SIG-M5 treated with dmso at 0.1 percent for 504 hours (cell line): ENCODE data around the gene ADPGK.
"Not testable (repeated sequence)": the region's sequence is repeated elsewhere in the genome, so short reads cannot be mapped to it uniquely, and the experiment has no call there.

ENCODE experiments used
- DNase-seq: peaks from one replicate; lab custom pipeline; 2025; ENCODE audit not compliant: unreplicated experiment; lab: John Stamatoyannopoulos, UW

Gene ADPGK

DNA sequence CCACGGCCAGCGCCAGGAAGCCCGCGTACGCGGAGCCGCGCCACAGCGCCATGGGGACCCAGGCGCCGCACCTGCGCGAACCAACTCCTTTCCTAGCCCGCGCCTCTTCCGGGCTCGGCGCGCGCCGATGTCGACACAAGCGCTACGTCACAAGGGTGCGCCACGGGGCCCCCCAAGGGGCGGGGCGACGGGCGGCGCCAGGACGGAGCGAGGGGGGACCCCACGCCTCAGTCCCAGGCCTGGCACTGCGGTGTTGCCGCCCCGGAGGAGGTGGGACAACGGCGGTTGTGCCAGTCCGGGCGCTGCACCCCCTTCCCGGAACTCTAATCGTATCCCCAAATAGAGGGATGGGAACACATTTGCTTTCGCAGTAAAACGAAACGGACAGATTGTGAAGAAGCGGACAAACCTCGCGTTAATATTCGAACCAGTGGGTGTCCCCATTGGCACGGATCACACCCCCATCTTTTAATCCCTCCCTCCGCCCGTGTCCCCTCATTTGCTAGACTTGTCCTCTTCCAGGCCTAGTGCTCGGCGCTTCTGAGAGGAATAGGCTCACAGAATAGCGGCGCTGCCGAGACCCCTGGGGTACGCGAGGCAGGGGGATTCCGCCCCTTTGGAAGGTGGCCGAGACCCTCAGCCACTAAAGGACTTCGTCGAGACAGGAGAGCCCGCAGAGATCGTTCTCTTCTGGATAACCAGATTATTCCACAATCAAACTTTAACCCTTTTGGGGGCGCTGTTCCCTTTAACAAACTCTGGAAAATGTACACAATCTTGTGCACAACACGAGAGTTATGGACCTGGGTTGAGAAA lies at the start of gene ADPGK:
Gene ADPGK (minus strand): TSS at position 119 of the 816 bp plus-strand sequence. CDS start 67 bp downstream, at position 52.
- DNase-seq: peak; percentile 84

DNA sequence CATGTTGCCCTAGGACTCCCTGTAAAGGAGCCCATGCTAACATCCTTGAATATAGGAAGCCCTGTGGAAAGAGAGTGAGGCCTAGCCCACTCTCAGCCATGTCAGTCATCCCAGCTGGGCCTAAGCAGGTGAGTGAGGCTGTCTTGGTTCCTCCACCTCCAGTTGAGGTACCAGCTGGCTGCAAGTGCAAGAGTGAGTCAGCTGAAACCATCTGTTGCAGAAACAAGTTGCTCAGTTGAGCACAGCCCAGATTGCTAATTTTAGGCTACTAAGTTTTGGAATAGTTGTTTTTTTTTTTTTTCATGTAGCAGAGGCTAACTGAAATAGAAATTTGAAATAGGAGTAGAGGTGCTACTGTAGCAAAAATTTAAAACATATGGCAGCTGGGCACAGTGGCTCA lies 43.7 kb upstream of the ADPGK start:
- no peak for DNase-seq

DNA sequence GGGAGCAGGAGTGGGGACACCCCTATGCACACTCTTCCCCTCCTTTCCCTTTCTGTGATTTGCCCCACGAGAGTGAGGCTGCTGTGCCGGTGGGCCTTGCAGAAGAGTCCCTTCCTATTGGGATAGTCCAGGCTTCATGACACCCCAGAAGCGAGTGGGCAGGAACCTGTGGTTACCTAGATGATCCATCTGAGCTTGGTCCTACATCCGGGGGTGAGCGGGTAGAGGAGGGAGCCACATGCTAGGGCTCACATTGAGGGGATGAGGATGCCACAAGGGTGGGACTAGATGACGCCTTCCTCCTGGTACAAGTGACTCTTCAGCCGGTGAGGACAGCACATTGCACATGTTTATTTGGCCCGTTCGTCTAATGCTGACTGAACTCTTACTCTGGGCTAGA lies 43.1 kb upstream of the ADPGK start:
- no peak for DNase-seq

DNA sequence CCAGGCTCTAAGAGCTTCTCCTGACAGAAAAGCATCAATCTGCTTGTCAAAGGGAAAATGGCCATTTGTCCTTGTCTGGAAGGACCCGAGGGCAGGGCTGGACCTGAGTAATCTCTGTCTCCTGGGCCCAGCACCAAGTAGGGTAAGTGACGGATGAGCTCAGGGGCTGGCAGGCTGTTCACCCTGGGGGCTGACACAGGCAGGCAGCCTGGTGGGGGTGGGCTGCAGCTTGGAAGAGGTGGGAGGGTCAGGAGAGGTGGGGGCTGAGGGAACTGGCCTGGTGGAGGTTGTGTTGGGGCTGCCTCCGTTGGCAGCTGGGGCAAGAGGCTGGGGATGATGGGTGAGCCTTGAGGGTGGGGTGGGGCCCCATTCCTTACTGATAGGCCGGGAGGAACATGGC lies 42.3 kb upstream of the ADPGK start:
- no peak for DNase-seq

DNA sequence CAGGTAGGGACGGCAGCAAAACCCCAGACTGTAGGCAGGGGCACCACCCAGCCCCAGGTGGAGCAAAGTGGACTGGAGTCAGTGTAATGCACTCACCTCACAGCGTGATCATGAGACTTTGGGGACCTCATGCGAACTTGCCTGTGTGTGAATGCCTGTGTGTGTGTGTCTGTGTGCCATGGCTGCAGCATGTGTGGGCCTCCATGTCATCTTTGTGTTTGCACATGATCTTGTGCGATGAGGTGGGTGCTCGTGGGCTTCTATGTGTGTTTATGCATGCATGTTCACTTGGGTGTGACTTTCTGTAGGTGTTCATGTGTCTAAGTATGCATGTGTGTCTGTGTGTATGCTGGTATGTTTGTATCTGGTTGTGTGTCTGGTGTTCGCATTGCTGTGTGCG lies 41.2 kb upstream of the ADPGK start:
- no peak for DNase-seq

DNA sequence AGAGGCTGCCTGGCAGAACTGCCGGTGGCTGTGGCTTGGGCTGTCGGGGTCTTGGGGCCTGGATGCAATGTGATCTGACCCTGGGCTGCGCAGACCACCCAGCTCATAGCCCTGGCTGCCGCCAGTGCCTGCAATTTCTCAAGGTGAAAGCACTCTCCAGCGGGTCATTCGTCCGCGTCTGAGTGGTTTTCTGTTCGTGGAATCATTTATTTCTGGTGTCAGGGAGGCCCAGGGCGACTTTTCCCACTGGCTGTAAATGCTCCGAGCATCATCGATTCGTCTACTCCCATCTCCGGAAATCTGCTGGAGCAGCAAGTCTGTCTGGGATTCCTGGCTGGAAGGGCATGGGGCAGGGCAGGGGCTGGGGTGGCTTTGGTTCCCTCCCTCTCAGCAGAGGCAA lies 40.6 kb upstream of the ADPGK start:
- no peak for DNase-seq

DNA sequence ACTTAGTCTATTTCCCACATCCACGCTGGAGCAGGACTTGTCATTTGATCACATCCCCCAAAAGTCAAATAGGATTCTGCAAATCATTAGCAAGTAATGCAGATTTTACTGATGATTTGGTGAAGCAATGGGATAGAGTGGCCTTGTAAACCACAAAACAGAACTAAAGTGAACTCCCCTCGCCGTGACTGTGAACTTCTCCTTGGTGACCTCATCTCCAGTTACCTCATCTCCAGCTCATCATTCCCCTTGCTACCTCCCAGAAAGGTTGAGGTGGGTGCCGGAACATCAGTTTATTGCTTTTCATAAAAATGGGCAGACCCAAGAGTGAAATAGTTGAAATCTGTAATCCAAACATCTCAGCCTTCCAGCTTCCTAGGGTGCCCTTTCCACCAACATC lies 36.7 kb upstream of the ADPGK start:
- DNase-seq: peak; percentile 36

DNA sequence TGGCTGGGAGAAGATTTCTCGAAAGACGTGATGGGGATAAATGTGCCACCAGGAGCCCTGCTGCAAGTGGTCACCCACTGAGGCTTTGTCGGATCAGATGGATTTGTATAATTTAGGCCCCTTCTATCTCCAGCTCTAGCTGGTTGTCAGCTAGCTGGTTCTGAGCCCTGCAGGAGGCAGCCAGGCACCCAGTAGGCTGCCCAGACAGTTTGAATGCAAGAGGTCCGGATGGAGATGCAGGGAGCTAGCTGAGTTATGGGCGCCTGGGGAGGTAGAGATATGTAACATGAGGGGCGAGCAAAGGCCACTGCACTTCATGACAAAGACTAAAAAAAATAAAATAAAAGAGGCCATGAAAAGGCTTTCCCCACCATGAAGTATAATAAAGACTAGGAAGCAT lies 35.1 kb upstream of the ADPGK start:
- DNase-seq: no peak

DNA sequence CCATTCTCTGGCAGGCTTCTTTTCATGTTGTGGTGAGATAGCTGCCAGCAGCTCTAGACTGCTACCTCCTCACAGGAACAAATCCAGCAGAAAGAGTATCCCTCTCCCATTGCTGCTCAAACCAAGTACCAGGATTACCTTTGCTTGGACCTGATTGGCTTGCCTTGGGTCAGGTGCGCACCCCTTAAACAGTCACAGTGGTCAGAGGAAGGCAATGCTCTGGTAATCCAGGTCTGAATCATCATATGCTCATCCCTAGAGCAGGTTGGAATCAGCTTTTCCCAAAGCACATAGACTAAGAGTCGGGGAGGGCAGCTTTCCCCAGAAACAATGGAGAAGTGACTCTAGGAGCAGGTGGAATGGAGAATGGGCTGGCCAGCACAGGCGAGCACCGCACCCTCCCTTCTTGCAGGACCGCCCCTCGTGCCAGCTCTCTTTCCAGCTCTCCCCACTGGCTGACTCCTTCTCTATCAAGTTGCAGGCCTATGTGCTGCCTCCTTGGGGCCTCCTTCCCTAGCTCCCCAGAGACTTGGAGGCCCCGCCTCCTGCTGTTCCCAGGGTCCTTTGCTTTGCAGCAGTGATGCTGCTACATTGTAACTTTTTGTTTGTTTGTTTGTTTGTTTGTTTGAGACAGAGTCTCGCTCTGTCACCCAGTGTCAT lies 29.9 kb upstream of the ADPGK start:
- DNase-seq: no peak

DNA sequence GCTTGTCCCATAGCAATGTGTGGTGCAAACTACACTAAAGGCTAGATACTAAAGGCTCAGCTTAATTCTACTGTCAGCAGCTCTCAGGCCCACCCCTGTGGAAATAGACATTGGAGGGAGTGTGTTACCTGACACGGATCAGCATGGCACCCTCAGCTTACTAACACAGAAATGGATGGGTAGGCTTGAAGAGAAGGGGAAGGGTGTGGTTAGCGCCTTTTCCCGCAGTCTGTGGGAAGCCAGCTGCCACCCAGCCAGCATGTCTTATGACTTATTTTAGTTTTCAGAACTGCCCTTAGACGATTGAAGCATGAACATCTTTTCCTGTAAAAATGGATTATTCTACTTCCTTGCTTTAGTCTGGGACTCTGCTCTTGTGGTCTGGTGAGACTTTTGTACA lies 25.8 kb upstream of the ADPGK start:
- no peak for DNase-seq

DNA sequence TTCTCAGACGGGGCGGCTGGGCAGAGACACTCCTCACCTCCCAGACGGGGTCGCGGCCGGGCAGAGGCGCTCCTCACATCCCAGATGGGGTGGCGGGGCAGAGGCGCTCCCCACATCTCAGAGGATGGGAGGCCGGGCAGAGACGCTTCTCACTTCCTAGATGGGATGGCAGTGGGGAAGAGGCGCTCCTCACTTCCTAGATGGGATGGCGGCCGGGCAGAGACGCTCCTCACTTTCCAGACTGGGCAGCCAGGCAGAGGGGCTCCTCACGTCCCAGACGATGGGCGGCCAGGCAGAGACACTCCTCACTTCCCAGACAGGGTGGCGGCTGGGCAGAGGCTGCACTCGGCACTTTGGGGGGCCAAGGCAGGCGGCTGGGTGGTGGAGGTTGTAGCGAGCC lies 23.8 kb upstream of the ADPGK start:
- DNase-seq: not testable (repeated sequence)

DNA sequence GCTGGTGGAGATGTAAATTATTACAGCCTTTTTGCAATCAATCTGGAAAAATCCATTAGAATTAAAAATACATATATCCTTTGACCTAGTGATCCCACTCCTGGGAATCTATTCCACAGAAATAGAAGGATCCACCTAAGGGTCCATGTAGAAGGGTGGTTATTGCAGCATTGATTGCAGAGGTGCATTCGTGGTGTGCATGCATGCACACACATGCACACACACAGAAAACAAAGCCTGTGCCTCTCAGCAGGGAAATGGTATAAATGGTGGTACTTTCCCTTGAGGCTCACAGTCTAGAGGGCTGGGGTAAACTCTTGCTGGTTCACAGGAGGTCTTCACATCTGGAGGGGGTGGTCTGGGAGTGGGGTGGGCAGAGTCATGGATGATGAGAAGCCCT lies 19.4 kb upstream of the ADPGK start:
- no peak for DNase-seq

DNA sequence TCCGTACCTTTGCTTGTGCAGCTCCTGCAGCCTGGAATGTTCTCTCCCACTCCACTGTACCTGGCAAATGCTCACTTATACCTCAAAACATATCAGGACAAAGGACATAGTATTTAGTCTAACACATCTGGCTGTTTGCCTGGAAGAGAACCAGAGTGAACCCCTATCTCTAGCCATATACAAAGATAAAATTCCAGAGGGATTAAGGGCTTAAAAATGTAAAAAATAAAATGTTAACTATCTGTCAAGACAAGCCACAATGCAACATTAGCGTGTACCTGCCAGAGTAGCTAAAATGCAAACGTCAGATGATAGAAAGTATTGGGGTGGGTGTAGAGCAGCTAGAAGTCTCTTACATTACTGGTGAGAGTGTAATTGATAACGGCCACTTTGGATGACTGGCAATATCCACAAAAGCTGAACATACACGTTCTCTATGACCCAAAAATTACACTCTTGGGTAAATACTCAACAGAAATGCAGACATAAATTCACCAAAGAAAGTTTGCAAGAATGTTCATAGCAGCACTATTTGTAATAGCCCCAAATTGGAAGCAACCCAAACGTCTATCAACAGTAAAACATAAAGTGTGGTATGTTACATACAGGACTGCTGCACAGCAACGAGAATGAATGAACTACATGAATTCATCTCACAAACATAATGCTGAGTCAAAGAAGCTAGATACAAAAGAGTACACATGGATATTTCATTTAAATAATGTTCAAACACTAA lies 18.2 kb upstream of the ADPGK start:
- no peak for DNase-seq

DNA sequence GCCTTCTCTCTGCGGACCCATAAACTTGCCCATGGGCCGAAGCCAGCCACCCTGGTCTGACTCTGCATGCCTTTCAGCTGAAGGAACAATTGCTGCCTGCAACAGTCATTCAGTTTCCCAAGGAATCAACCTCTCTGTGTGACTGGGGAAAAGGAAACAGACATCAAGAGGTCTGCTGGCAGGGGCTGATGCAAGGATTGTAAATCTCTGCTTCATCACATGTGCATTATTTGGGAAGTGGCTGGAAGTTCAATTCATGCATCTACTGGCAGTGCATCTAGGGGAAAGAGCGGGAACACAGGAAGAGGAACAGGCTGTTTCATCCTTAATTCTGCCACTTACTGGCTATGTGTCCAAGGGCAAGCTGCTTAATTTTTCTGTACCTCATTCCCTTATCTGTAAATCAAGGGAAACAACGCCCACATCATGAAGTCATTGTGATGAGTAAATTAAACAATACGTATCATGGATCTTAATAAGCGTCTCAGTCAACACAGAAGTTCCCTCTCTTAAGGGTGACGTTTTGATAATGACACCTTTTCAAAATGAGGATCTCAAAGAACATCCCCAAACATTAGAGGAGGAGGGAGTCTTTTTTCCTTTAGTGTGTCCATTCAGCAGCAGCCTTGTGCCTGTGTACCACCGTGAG lies 17.4 kb upstream of the ADPGK start:
- DNase-seq: no peak

DNA sequence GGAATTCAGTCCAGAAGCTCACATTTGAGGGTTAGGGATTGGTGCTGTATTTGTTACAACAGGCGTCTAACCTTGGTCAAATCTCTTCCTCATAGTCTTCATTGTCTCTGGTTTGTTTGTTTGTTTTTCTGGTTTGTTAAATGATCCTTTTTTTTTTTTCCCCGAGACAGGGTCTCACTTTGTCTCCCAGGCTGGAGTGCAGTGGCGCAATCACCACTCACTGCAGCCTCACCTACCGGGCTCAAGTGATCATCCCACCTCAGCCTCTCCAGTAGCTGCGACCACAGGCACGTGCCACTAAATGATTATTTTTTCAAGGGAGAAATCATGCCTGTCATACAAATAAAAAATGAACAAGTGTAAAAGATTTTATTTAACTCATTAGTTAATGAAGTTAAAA lies 14.3 kb upstream of the ADPGK start:
- no peak for DNase-seq

DNA sequence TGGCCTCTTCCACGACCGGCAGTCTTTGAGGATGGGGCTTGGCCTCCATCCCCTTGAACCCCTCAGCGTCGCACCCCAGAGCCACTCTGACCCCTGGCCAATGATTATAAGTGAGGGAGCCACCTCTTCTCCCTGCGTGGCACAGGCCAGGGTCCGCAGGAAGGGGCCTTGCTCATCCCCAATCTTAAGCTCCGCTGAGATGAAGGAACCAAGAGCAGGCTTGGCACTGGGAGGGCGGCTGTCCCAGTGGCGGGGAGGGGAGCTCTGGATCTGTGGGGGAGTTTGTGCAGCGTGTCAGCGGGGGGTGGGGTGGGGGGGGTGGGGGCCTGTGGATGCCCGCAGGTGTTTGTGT lies 13.8 kb upstream of the ADPGK start:
- DNase-seq: no peak

DNA sequence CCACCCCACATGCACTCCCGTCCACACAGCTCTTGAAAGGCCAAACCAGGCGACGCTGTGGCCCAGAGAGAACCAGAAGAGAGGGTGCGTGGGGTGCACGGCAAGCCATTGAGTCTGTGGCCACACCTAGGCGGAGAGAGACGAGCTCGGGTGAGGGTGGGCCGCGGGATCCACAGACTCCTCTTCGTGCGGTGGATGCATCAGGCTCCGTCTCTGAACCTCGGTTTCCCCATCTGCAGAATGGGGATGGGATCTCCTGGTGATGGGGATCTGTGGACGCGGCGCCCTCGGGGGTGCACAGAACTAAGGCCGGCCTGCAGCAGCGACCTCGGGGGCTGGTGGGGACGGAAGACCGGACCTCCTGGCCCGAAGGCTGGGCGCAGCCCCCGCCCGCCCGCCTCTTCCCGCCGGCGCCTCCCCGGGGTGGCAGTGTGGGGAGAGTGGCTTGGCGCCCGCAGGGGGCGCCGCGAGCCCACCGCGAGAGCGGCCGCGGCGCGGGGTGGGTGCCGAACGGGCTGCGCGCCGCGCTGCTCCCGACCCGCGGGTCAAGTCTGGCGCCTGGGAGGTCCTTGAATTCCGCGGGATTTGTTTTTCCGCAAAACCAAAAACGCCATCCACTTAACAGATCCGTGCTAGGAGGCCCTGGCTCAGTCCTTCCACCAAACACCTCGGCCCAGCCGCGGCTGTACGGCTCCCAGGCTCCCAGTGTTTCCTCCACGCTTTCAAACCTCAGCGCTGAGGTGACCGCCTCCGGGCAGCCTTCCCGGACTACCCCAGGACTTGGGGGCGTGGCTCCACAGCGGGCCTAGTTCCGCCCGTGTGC lies 13.2 kb upstream of the ADPGK start:
- peak; percentile 10 for DNase-seq

DNA sequence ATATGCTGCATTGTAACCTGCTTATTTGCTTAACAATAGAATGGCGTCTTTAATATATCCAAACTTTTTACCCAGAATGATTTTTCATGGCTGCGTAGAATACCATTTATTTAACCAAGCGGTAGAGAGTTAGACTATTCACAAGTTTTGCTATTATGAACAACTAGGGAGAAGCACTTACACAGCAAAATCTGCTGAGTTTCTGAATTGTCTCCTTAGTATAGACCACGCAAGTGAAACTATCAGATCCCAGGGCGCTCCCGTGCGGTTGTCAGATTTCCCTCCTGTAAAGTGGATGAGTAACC lies 12.6 kb upstream of the ADPGK start:
- DNase-seq: no peak

DNA sequence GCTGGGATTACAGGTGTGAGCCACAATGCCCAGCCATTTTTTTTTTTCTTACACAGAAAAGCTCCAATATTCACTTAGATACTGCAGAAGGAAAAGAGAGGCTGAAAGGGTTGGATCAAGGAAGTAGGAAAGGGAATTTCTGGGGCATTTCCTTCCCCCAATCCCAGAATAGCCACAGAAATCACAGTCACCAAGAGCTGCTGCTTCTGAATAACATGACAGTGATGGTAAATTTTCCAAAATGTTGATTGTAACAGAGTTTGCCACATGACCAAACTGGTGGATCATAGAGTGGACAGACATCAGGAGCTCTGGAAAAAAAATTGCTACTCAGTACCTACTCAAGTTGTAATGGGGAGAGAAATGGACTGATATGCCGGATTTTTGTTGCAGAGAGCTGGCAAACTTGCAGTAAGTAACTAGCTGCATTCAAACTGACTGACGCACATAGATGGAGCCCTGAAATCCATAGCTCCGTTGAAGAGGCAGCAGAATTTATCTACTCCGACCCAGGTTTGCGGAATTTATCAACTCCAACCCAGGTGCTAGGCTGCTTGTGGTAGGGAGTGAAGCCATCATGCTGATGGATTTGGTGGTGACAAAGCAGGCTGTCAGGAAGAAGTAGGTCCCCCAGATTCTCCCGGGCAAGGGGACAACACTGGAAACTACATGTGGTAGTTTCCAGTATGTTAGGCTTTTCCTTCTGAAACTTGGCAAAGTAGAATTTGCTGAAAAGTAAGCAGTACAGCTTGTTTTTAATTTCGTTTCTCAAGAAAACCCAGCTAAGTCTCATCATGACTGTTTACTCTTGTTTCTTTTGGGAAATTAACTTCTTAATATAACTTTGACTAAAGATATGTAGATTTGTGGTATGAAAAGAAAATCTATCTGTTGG lies 10.5 kb upstream of the ADPGK start:
- DNase-seq: no peak

DNA sequence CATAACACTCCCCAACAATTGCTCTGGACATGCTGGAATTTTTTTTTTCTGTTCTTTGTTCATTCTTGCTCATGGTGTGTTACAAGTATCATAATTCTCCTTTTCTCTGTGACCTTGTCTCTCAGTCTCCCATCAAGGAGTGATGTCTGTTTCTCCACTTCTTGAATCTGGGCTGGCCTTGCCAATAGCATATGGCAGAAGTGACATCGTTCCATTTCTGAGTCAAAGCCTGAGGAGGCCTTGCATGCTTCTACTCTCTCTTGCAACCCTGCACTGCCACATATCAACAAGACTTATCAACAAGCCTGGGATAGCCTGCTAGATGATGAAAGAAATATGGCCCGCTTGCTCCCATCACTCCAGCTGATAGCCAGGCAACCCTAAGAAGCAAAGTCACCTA lies 8.9 kb upstream of the ADPGK start:
- no peak for DNase-seq
